LNCaP clone FGC (cell line): ENCODE results near the gene CNGB1.
A peak's percentile ranks its signal among the peaks of the same experiment; 100 is the strongest.

Experiments
- DNase-seq: peaks from one replicate; pipeline ENCODE4 v3.0.0-alpha.2; 2011; ENCODE audit warnings: low read depth
- H3K4me3 ChIP-seq: 2 replicates; pipeline ENCODE4 v1.5.1; 2011; ENCODE audit warnings: mild to moderate bottlenecking, low read depth, low read length, control low read depth
- TF ChIP-seq, protein P1 (sequence below): IDR thresholded peaks from 2 replicates; pipeline ENCODE4 v1.5.1; 2012; ENCODE audit warnings: mild to moderate bottlenecking; ENCODE audit not compliant: control insufficient read depth, insufficient read depth; ENCODE audit errors: extremely low read depth

The CNGB1 gene

DNA sequence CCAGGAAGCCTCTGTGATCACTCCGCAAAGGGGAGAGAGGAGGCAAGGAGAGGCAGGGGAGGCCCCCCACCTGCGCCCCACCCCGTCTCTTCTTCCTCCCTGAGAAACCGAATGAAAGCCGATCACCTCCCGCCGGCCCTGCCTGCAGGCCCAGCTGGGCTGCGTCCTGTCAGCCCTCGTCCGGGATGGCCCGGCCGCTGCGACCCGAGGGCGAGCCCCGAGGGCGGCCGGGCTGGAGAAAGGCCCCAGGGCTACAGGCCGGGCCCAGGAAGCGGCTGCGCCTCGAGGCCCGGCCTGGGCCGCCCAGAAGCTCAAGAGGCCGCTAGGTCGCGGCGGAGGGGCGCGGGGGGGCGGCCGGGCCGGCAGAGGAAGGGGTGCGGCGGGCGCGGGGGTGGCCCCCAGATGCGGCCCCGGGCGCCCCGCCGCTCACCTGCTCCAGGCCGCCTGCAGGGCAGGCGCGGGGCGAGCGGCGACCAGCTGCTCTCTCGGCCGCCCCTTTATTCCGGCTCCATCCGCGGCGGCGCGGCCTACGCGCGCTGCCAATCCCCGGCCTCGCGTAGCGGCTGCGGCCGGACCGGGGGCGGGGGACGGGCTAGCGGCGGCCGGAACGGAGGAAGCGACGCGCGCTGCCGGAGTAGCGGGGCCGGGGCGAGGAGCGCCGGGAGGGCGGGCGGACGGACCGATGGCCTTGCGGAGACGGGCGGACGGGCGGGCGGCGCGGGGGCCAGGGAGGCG lies 29.2 kb upstream of the CNGB1 start, which contains the start of gene ZNF319:
Gene ZNF319 (minus strand): TSS at position 702 of the 735 bp plus-strand sequence. CDS start 2,407 bp downstream, outside the sequence.
- TF ChIP-seq, protein P1, sequence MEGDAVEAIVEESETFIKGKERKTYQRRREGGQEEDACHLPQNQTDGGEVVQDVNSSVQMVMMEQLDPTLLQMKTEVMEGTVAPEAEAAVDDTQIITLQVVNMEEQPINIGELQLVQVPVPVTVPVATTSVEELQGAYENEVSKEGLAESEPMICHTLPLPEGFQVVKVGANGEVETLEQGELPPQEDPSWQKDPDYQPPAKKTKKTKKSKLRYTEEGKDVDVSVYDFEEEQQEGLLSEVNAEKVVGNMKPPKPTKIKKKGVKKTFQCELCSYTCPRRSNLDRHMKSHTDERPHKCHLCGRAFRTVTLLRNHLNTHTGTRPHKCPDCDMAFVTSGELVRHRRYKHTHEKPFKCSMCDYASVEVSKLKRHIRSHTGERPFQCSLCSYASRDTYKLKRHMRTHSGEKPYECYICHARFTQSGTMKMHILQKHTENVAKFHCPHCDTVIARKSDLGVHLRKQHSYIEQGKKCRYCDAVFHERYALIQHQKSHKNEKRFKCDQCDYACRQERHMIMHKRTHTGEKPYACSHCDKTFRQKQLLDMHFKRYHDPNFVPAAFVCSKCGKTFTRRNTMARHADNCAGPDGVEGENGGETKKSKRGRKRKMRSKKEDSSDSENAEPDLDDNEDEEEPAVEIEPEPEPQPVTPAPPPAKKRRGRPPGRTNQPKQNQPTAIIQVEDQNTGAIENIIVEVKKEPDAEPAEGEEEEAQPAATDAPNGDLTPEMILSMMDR = no peak
- peak within 1 kb of the TSS; percentile 86 for H3K4me3 ChIP-seq
- DNase-seq = no peak

DNA sequence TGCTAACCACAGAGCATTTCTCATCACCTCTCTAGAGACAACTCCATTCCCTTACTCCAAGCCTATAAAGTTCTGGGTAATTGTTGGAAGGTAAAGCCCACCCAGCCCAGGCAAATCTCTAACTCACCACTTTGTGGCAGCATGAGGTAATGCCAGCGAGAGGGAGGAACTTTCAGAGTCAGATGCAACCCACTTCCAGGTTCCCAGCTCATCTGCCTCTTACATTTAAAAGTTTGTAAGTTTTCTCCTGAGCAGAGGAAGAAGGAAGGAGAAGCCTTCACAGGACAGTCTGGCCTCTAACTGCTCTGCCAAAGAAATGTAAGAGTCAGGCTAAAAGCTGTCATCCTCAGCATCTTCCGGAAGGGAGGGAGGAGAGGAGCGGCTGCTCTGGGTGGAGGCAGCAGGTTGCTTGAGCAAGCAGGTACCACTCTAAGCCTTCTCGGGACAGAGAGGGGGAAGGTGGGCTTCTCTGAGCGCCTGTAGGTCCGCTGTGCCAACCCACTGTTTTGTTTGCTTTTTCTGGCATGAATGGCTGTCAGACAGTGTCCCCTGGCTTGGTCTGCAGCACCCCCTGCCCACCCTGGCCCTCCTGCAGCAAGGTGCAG lies 28.5 kb upstream of the CNGB1 start:
- TF ChIP-seq, protein P1 = no peak
- DNase-seq = no peak
- H3K4me3 ChIP-seq = peak overlapping the region; percentile 86

DNA sequence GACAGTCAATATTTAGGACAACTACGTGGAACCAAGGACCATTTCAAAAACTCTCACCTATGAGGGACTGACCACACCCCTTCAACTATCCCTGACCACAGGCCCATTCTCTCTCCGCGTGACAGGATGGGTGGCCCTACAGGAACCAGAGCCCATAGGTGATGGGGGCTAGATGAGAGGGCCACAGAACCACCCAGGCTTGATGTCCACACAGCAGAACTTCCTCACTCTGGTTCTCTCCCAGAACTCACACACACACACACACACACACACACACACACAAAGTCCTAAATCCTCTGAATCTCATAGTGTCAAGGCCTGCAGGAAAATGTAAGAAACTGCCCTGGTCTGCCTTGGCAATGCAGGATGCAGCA lies 28.1 kb upstream of the CNGB1 start:
- peak overlapping the region; percentile 86; the same call in 1 of the 2 replicates for H3K4me3 ChIP-seq
- TF ChIP-seq, protein P1 = no peak
- no peak for DNase-seq

DNA sequence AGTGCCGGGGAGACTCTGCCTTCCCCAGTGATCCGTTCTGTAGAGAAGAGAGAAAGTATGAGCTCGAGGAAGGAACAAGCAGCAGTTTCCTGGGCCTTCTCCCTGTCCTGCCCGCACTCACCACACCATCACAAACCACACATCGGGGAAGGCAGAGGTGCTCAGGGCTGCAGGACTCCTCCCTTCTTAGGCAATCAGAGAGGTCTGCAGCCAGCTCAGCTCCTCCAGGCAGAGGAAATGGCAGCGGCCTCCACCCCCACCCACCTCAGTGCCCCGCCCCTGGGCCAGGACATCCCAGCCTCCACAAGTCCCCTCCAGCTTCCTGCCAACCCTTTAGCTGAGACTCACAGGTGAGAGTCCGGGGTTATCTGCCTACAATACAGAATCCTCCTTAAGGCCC lies 27.6 kb upstream of the CNGB1 start:
- no peak for DNase-seq
- TF ChIP-seq, protein P1 = no peak
- H3K4me3 ChIP-seq = no peak overlapping the region

DNA sequence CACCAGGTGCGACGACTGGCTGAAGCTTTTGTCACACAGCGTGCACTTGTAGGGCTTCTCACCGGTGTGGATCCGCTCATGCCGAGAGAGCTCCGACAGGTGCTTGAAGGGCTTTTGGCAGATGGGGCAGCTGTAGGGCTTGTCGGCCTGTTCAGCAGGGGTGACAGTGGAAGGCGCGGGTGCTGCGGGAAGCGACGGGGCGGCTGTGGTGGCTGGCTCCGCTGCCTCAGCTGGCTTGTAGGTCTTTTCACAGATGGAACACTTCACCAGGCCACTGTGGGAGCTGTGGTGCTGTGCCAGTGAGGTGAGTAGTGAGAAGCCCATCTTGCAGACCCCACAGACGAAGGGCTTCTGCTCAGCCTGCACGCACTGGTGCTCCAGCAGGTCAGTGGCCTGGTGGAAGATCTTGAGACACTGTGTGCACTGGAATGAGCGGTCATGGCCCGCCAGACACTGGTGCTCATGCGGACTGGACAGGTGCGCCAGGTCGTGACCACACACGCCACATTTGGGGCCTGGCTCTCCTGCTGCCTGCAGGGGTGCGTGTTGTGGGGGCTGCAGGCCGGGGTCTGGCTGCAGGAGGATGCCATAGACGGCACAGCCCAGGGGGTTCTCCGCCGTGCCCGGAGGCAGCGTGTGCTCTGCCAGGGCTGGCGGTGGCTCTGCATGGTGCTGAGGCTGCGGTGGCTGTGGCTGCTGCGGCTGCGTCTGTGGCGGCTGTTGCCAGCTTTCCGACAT lies 26.8 kb upstream of the CNGB1 start:
- no peak overlapping the region for H3K4me3 ChIP-seq
- TF ChIP-seq, protein P1 = no peak
- no peak for DNase-seq

DNA sequence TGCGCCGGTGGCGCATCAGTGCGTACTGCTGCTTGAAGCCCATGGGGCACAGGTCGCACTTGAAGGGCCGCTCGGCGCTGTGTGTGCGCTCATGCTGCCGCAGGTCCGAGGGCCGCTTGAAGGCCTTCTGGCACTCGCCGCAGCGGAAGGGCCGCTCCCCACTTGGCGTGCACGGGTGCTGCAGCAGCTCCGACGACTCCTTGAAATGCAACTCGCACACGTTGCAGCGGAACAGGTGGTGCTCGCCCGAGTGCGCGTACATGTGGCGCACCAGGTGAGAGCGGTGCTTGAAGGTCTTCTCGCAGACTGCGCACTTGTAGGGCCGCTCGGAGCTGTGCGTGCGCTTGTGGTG lies 26.2 kb upstream of the CNGB1 start:
- H3K4me3 ChIP-seq = no peak overlapping the region
- TF ChIP-seq, protein P1 = no peak
- DNase-seq = no peak
